ENCODE data around the gene MTUS2. TPM values are rescaled to one million over a fixed set of nuclear protein-coding genes. Genes with fewer than 3 reads are reported as not detected.

Gene MTUS2
- total RNA-seq, 1 experiment from 2014 or later = 0.35 TPM

GRCh38 chr13:29530901-29531300 is 710.8 kb downstream of the MTUS2 start:
- no peak overlapping the region for H2AK5ac ChIP-seq (ENCODE audit: insufficient read length, low read length)
- no peak overlapping the region for H2BK15ac ChIP-seq (ENCODE audit: low read depth, low read length)
- Mint-ChIP-seq H3K4me3 (no peak overlapping the region), H3K9me3 (no peaks in the 10 kb centered on the region), H3K36me3 (ENCODE audit: insufficient read depth in 1 of 3, low read depth in 3 of 3) (peaks cover 31 to 81% (median 69%) of the 10 kb centered on the region in 3 experiments), H3K27ac (no peak overlapping the region; a peak in 1 of 7 replicates), H3K27me3 (ENCODE audit: low read depth) (no peaks in the 10 kb centered on the region), H3K4me1 (no peaks in the 10 kb centered on the region)
- H3K9ac ChIP-seq (ENCODE audit: extremely low read depth, insufficient read length, low read length) = no peak overlapping the region
- H3K4me1 ChIP-seq (ENCODE audit: insufficient read depth, low read length) = no peaks in the 10 kb centered on the region
- no peaks in the 10 kb centered on the region for H4K20me1 ChIP-seq (ENCODE audit: control insufficient read depth, insufficient read depth, insufficient read length)
- H3K27ac ChIP-seq (ENCODE audit: insufficient read length, low read depth, low read length) = no peak overlapping the region
- no peak overlapping the region for H3K4ac ChIP-seq (ENCODE audit: low read depth, low read length)
- no peaks in the 10 kb centered on the region for H3K23me2 ChIP-seq (ENCODE audit: insufficient read length, low read depth, low read length, poor library complexity, severe bottlenecking)
- H2BK120ac ChIP-seq (ENCODE audit: low read depth, low read length, poor library complexity, severe bottlenecking) = no peak overlapping the region
- H3K4me2 ChIP-seq (ENCODE audit: insufficient read depth, insufficient read length, low read length) = no peak overlapping the region
- DNase-seq = no peak
- no peak overlapping the region for H4K5ac ChIP-seq (ENCODE audit: insufficient read length, low read depth, low read length)
- H2BK12ac ChIP-seq (ENCODE audit: insufficient read length, low read depth, low read length) = no peak overlapping the region
- TF ChIP-seq, protein P1, sequence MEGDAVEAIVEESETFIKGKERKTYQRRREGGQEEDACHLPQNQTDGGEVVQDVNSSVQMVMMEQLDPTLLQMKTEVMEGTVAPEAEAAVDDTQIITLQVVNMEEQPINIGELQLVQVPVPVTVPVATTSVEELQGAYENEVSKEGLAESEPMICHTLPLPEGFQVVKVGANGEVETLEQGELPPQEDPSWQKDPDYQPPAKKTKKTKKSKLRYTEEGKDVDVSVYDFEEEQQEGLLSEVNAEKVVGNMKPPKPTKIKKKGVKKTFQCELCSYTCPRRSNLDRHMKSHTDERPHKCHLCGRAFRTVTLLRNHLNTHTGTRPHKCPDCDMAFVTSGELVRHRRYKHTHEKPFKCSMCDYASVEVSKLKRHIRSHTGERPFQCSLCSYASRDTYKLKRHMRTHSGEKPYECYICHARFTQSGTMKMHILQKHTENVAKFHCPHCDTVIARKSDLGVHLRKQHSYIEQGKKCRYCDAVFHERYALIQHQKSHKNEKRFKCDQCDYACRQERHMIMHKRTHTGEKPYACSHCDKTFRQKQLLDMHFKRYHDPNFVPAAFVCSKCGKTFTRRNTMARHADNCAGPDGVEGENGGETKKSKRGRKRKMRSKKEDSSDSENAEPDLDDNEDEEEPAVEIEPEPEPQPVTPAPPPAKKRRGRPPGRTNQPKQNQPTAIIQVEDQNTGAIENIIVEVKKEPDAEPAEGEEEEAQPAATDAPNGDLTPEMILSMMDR (conservative IDR thresholded peaks at IDR 0.05) = no peak
- no peaks in the 10 kb centered on the region for H3K79me2 ChIP-seq (ENCODE audit: insufficient read depth, low read length)
- no peak overlapping the region for H4K91ac ChIP-seq (ENCODE audit: insufficient read length, low read depth, low read length)
- no peaks in the 10 kb centered on the region for H3K79me1 ChIP-seq (ENCODE audit: insufficient read depth, low read depth, low read length, poor library complexity, severe bottlenecking)
- no peaks in the 10 kb centered on the region for H3K9me3 ChIP-seq (ENCODE audit: control insufficient read depth, low read depth, low read length)
- no peak overlapping the region for H3K18ac ChIP-seq (ENCODE audit: insufficient read length, low read depth, low read length)
- no peak overlapping the region for H2BK5ac ChIP-seq (ENCODE audit: insufficient read length, low read length)
- no CpG with 5 or more reads among the region's 5 CpGs for WGBS (ENCODE audit: extremely low coverage, insufficient read length, low lambda C conversion rate)
- no peak overlapping the region for H4K8ac ChIP-seq (replicated peaks; ENCODE audit: insufficient read length, low read depth, low read length)
- no peak overlapping the region for H3K56ac ChIP-seq (ENCODE audit: insufficient read length, low read depth, low read length)
- H2AFZ ChIP-seq (ENCODE audit: low read length) = no peak overlapping the region
- H3T11ph ChIP-seq (ENCODE audit: low read length) = no peak overlapping the region
- no peak overlapping the region for H2BK20ac ChIP-seq (ENCODE audit: low read depth, low read length, poor library complexity, severe bottlenecking)
- H3K23ac ChIP-seq (ENCODE audit: insufficient read length, low read depth, low read length) = no peak overlapping the region
- no peaks in the 10 kb centered on the region for H3K27me3 ChIP-seq (ENCODE audit: insufficient read depth, low read length)
- no peak overlapping the region for H3K14ac ChIP-seq (ENCODE audit: insufficient read depth, low read length)

Measured in H9 (cell line).